ENCODE measurements around the gene SIT1.

DNA sequence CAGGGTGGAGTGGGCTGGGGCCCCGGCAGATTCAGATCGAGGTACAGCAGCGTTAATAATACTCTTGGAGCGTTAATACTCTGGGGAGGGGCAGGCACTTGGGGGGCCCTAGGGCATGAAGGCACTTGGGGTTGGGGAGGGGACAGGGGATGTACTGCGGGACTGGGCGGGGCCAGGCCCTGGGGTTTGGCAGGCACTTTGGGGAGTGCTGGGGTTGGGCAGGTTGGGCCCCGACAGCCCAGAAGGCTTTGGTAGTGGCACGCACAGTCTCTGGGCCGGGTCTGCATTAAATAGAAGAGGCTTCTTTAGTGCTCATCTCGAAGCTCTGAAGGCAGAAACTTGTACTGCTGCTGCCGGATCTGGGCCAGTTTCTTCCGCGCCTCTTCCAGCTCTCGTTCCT lies 46.8 kb upstream of the SIT1 start:
- no peak for TF ChIP-seq POLR2A (IDR thresholded peaks at IDR 0.05)
- TF ChIP-seq, protein P1, sequence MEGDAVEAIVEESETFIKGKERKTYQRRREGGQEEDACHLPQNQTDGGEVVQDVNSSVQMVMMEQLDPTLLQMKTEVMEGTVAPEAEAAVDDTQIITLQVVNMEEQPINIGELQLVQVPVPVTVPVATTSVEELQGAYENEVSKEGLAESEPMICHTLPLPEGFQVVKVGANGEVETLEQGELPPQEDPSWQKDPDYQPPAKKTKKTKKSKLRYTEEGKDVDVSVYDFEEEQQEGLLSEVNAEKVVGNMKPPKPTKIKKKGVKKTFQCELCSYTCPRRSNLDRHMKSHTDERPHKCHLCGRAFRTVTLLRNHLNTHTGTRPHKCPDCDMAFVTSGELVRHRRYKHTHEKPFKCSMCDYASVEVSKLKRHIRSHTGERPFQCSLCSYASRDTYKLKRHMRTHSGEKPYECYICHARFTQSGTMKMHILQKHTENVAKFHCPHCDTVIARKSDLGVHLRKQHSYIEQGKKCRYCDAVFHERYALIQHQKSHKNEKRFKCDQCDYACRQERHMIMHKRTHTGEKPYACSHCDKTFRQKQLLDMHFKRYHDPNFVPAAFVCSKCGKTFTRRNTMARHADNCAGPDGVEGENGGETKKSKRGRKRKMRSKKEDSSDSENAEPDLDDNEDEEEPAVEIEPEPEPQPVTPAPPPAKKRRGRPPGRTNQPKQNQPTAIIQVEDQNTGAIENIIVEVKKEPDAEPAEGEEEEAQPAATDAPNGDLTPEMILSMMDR (IDR thresholded peaks at IDR 0.05): no peak
- TF ChIP-seq POLR2AphosphoS5 (IDR thresholded peaks at IDR 0.05): no peak
- TF ChIP-seq EP300 (IDR thresholded peaks at IDR 0.05): no peak
